HG02678 (cell line): ENCODE results near the gene OTOG.

ENCODE experiments used
- ATAC-seq: cut with Tn5 transposase; IDR thresholded peaks from one replicate; pipeline ENCODE4 v1.9.1; 2021; ENCODE audit warnings: mild to moderate bottlenecking, moderate library complexity; ENCODE audit not compliant: unreplicated experiment

Gene OTOG

GRCh38 chr11:17691976-17692375 is 144.9 kb downstream of the OTOG start:
- ATAC-seq, result no peak

DNA sequence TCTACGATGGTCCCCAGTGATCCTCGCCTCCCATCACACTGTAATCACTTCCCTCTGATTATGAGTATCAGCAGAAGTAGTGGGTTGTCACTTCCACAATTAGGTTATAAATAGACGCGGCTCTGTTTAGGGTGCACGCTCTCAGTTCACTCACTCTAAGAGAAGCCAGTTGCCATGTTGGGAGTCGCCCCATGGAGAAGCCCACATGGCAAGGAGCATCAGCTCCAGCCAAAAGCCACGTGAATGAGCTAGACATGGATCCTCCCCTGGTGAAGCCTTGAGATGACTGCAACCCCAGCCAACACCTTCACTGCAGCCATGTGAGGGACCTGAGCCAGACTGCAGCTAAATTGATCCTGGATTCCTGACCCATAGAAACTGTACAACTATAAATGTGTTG is 145.9 kb downstream of the OTOG start:
- ATAC-seq, result no peak

GRCh38 chr11:17693531-17693930 is 146.5 kb downstream of the OTOG start:
- ATAC-seq, result no peak

DNA sequence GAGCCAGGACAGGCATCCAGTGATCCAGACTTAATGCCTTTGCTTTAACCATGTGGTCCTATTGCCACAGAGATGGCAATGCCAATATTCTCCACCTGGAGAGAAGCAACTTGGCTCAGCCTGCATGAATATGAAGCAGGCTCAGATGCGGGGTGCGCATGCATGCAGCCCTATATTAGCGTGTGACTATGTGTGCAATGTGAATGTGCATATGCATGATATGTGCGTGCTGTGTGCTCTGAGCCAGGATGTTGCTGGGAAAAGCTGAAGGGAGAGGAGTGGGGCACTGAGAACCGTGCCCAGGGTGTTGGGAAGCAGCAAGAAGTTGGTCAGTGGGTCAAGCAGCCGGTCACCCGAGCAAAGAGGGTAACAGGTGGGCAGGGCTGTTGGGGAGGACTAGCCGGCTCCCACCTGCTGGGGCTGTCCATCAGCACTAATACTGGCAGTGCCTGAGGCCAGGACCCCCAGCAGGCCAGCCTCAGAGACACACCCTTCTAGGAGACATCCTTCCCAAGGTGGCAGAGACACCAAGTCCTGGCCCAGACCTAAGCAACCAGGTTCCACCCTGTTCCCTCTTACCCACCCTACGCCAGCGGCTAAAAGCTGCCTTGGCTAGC is 147.5 kb downstream of the OTOG start:
- no peak for ATAC-seq

GRCh38 chr11:17695454-17696441 is 148.7 kb downstream of the OTOG start:
- no peak for ATAC-seq

- no peak for ATAC-seq
Measured at GRCh38 chr11:17696741-17697140, 149.7 kb downstream of the OTOG start.
